Measurements from ENCODE around the gene FGD5.

DNA sequence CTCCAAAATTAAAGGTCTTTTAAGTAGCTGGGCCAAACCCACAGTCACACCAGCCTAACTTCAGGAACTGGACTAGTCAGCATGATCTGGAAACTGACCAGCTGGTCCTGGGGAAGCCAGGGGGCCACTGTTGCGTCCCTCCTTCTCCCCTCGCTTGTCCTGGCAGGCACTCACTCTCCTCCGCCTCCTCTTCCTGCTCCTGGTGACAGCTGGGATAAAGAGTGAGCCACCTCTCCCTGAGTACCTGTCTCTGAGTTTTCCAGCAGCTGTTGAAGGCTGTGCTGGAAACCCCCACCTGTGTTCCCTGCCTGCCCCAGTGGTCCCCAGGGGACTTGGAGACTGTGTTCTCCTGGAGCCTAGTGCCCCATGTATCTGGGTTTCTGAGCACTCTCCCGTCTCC is 56.0 kb downstream of the FGD5 start:
- TF ChIP-seq, protein P1, sequence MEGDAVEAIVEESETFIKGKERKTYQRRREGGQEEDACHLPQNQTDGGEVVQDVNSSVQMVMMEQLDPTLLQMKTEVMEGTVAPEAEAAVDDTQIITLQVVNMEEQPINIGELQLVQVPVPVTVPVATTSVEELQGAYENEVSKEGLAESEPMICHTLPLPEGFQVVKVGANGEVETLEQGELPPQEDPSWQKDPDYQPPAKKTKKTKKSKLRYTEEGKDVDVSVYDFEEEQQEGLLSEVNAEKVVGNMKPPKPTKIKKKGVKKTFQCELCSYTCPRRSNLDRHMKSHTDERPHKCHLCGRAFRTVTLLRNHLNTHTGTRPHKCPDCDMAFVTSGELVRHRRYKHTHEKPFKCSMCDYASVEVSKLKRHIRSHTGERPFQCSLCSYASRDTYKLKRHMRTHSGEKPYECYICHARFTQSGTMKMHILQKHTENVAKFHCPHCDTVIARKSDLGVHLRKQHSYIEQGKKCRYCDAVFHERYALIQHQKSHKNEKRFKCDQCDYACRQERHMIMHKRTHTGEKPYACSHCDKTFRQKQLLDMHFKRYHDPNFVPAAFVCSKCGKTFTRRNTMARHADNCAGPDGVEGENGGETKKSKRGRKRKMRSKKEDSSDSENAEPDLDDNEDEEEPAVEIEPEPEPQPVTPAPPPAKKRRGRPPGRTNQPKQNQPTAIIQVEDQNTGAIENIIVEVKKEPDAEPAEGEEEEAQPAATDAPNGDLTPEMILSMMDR (IDR thresholded peaks at IDR 0.05): no peak
- no peak for TF ChIP-seq POLR2A (IDR thresholded peaks at IDR 0.05)
- TF ChIP-seq POLR2AphosphoS5 (IDR thresholded peaks at IDR 0.05): no peak
